CD8-positive, alpha-beta memory T cell (primary cell): ENCODE data around the gene GK. TPM values are rescaled to one million over a fixed set of nuclear protein-coding genes. Genes with fewer than 3 reads are reported as not detected.

ENCODE experiments used
- CTCF ChIA-PET: fragments of 350-600 bp; sonication (Branson Sonifier 250); formaldehyde crosslinking; loops from one replicate; lab custom pipeline; 2021; ENCODE audit warnings: antibody characterized with exemption; lab: Charles Lee
- POLR2A ChIA-PET: fragments of 350-600 bp; sonication (Branson Sonifier 250); formaldehyde crosslinking; loops from one replicate; lab custom pipeline; 2021; ENCODE audit warnings: antibody characterized with exemption; lab: Charles Lee
- DNase-seq, 5 donors: peaks; one replicate each; pipeline versions ENCODE4 v3.0.0 to v3.0.0-alpha.2; 2020 to 2022; ENCODE audit warnings: mixed read lengths in 1 of 5
- H3K27ac ChIP-seq: one replicate; pipeline ENCODE4 v1.7.0; 2013; ENCODE audit warnings: low read depth, mild to moderate bottlenecking, low read length, moderate library complexity
- H3K27me3 ChIP-seq: 2 replicates; pipeline ENCODE4 v1.7.0; 2013; ENCODE audit warnings: low read length, mild to moderate bottlenecking; ENCODE audit not compliant: insufficient read depth, poor library complexity, severe bottlenecking
- H3K36me3 ChIP-seq: 2 replicates; pipeline ENCODE4 v1.7.0; 2013; ENCODE audit warnings: mild to moderate bottlenecking, low read length, moderate library complexity; ENCODE audit not compliant: insufficient read depth
- H3K4me1 ChIP-seq: 2 replicates; pipeline ENCODE4 v1.7.0; 2013; ENCODE audit warnings: mild to moderate bottlenecking, low read length, moderate library complexity; ENCODE audit not compliant: insufficient read depth
- H3K4me3 ChIP-seq: 2 replicates; pipeline ENCODE4 v1.7.0; 2013; ENCODE audit warnings: mild to moderate bottlenecking, low read length
- H3K9me3 ChIP-seq: 2 replicates; pipeline ENCODE4 v1.7.0; 2013; ENCODE audit warnings: mild to moderate bottlenecking, low read length
- H3K27ac Mint-ChIP-seq, 8 donors: one replicate each; pipeline ENCODE4 v1.8.0; 2020 to 2021; ENCODE audit warnings: mixed read lengths in 8 of 8, mild to moderate bottlenecking in 6 of 8, inconsistent platforms in 3 of 8, moderate library complexity in 3 of 8
- H3K27me3 Mint-ChIP-seq, 2 donors: one replicate each; pipeline ENCODE4 v1.8.0; 2020 to 2021; ENCODE audit warnings: mixed read lengths in 2 of 2, mild to moderate bottlenecking in 1 of 2, moderate library complexity in 1 of 2
- H3K36me3 Mint-ChIP-seq, 3 donors: one replicate each; pipeline ENCODE4 v1.8.0; 2020 to 2021; ENCODE audit warnings: mixed read lengths in 3 of 3, inconsistent platforms in 1 of 3, mild to moderate bottlenecking in 1 of 3
- H3K4me1 Mint-ChIP-seq, 3 donors: one replicate each; pipeline ENCODE4 v1.8.0; 2020 to 2021; ENCODE audit warnings: mixed read lengths in 3 of 3, inconsistent platforms in 1 of 3, mild to moderate bottlenecking in 1 of 3
- H3K4me3 Mint-ChIP-seq, 7 donors: one replicate each; pipeline ENCODE4 v1.8.0; 2020 to 2021; ENCODE audit warnings: mixed read lengths in 7 of 7, mild to moderate bottlenecking in 6 of 7, moderate library complexity in 4 of 7, inconsistent platforms in 2 of 7
- H3K9me3 Mint-ChIP-seq, 5 donors: one replicate each; pipeline ENCODE4 v1.8.0; 2020 to 2022; ENCODE audit warnings: mixed read lengths in 5 of 5, mild to moderate bottlenecking in 3 of 5, moderate library complexity in 2 of 5, inconsistent platforms in 1 of 5
- polyA plus RNA-seq: library from polyadenylated mRNA; unstranded; fragments of 300-500 nt; fragmentation: Illumina TruSeq; gene quantifications from one replicate; pipeline ENCODE4 v1.2.3, GENCODE V29; 2021
- total RNA-seq, 2 experiments: library from RNA; stranded (reverse); gene quantifications; one replicate each; pipeline ENCODE4 v1.2.3, GENCODE V29; 2021

The GK gene
- total and polyA plus RNA-seq, 3 experiments from 2014 or later, result 3.8 to 26.4 (median 24.9) TPM

DNA sequence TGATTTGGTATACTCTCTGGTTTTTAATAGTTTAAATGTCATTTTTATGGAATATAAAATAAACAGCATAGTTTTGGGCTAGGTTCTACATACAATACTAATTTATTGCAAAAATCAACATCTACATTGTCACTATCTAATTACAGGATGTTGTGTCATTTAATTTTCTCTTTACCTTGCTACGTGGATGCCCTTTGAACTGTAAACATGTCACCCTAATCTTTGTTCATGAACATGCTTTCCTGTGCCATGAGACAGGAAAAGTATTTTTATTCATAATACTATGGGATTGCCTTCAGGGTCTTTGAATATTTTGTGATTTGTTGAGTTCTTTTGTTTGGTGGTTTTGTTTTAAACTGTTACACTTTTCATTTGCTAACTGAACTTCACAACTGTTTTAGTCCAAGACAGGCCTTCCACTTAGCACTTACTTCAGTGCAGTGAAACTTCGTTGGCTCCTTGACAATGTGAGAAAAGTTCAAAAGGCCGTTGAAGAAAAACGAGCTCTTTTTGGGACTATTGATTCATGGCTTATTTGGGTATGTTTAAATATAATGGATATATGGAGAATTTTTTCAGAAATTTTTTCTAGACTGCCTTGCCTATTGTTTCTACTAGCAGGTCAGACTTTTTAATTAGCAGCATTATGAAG, 40.9 kb downstream of the GK start:
- Mint-ChIP-seq H3K9me3 (no peaks in the 10 kb centered on the region), H3K36me3 (peaks cover 5 to 29% (median 5%) of the 10 kb centered on the region in 3 donors), H3K4me3 (no peak overlapping the region), H3K27me3 (no peaks in the 10 kb centered on the region), H3K27ac (no peak overlapping the region), H3K4me1 (no peaks in the 10 kb centered on the region)
- H3K36me3 ChIP-seq, result no peaks in the 10 kb centered on the region
- POLR2A ChIA-PET, result no interaction called here
- CTCF ChIA-PET, result no interaction called here
- no peak overlapping the region for H3K4me3 ChIP-seq
- no peaks in the 10 kb centered on the region for H3K4me1 ChIP-seq
- H3K27ac ChIP-seq, result no peak overlapping the region
- H3K9me3 ChIP-seq, result no peaks in the 10 kb centered on the region
- no peaks in the 10 kb centered on the region for H3K27me3 ChIP-seq
- no peak for DNase-seq

DNA sequence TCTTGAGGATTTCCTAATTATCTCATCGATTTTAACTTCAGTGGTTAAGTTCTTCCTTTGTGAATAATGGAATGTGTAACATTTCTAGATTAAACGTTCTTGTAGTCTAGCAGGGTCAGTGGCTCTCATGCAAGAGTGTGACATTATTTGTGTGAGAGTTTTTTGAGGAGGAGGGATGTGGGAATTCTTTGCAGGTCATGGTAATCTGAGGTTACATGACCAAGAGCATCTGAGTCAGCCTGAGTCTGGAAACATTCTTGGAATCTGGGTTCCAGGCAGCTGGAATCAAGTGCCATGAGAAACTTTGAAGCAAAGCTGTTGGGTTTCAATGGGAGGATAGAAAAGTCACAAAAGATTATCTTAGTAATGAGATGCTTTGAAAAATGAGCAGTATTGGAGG, 49.5 kb downstream of the GK start:
- no peak for DNase-seq
- Mint-ChIP-seq H3K4me3 (no peak overlapping the region), H3K9me3 (no peaks in the 10 kb centered on the region), H3K27me3 (peaks cover 0 to 3% of the 10 kb centered on the region in 2 donors), H3K27ac (no peak overlapping the region), H3K36me3 (peaks cover 0 to 8% (median 3%) of the 10 kb centered on the region in 3 donors), H3K4me1 (no peaks in the 10 kb centered on the region)
- no peaks in the 10 kb centered on the region for H3K27me3 ChIP-seq
- H3K4me3 ChIP-seq, result no peak overlapping the region
- H3K4me1 ChIP-seq, result no peaks in the 10 kb centered on the region
- no peak overlapping the region for H3K27ac ChIP-seq
- ChIA-PET CTCF (no interaction called here), POLR2A (no interaction called here)
- no peaks in the 10 kb centered on the region for H3K9me3 ChIP-seq
- H3K36me3 ChIP-seq, result no peaks in the 10 kb centered on the region

DNA sequence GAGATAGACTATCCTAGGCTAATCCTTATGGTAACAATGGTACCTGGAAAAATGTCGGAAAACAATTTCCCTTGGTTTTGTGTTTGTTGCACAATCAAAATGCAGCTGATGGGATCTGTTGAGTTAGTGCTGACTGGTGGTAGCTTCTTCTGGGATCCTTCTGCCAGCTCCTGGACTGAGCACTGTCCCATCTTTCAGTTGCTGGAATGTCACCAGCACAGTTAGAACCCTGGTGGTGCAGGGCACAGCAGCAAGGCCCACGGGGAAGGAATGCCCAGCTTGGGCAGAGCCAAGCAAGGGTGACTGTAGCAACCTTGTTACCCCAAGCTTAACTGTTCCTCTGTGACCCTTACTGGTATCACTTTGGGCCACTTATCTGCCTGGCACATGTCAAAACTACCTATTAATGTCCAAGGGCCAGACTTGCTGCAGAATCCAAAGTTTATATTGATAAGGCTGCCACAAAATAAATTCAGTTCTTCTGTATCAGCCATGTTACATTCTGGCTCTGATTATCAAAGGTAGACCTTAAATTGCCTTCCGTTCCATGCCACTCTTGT, 53.1 kb downstream of the GK start:
- Mint-ChIP-seq H3K27ac (no peak overlapping the region), H3K27me3 (peaks cover 0 to 3% of the 10 kb centered on the region in 2 donors), H3K4me3 (no peak overlapping the region), H3K36me3 (peaks cover 0 to 11% (median 3%) of the 10 kb centered on the region in 3 donors), H3K4me1 (no peaks in the 10 kb centered on the region), H3K9me3 (no peaks in the 10 kb centered on the region)
- no peak overlapping the region for H3K27ac ChIP-seq
- H3K27me3 ChIP-seq, result no peaks in the 10 kb centered on the region
- ChIA-PET POLR2A (no interaction called here), CTCF (no interaction called here)
- no peak for DNase-seq
- H3K4me1 ChIP-seq, result no peaks in the 10 kb centered on the region
- H3K4me3 ChIP-seq, result no peak overlapping the region
- no peaks in the 10 kb centered on the region for H3K36me3 ChIP-seq
- no peaks in the 10 kb centered on the region for H3K9me3 ChIP-seq

DNA sequence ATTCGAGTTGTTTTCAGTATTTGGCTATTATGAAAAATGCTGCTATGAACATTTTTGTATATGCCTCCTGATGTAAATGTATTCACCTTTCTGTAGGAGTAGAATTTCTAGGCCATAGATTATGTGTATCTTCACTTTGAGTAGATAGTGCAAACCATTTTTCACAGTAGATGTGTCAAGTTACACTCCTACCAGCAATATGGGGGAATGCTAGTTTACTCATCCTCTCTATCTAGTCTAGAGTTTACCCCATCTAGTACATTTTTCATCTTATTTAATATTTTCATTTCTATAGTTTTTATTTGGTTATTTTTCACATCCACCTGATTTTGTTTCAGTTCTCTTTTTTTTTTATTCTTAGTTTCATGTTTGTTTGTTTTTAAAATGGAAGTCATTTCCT, 59.0 kb downstream of the GK start:
- ChIA-PET CTCF (no interaction called here), POLR2A (no interaction called here)
- no peak overlapping the region for H3K4me3 Mint-ChIP-seq
- DNase-seq, result no peak
- H3K27me3 Mint-ChIP-seq, result peaks cover 0 to 2% of the 10 kb centered on the region in 2 donors
- H3K36me3 ChIP-seq, result no peaks in the 10 kb centered on the region
- no peak overlapping the region for H3K27ac Mint-ChIP-seq
- peaks cover 0 to 12% (median 0%) of the 10 kb centered on the region in 3 donors for H3K36me3 Mint-ChIP-seq
- no peaks in the 10 kb centered on the region for H3K9me3 ChIP-seq
- no peak overlapping the region for H3K27ac ChIP-seq
- H3K4me1 ChIP-seq, result no peaks in the 10 kb centered on the region
- H3K4me1 Mint-ChIP-seq, result peaks cover 0 to 7% (median 5%) of the 10 kb centered on the region in 3 donors
- no peaks in the 10 kb centered on the region for H3K27me3 ChIP-seq
- no peak overlapping the region for H3K4me3 ChIP-seq
- no peaks in the 10 kb centered on the region for H3K9me3 Mint-ChIP-seq

GRCh38 chrX:30713061-30713525, 59.9 kb downstream of the GK start:
- Mint-ChIP-seq H3K27ac (peak overlapping the region in 2 of 8 donors; percentile 3 to 6), H3K36me3 (peaks cover 0 to 12% (median 0%) of the 10 kb centered on the region in 3 donors), H3K4me1 (peaks cover 0 to 7% (median 5%) of the 10 kb centered on the region in 3 donors), H3K27me3 (peaks cover 0 to 2% of the 10 kb centered on the region in 2 donors), H3K4me3 (no peak overlapping the region), H3K9me3 (no peaks in the 10 kb centered on the region)
- DNase-seq, result peak in 4 of 5 donors; percentile 5 to 53 (median 8)
- H3K27me3 ChIP-seq, result no peaks in the 10 kb centered on the region
- no peak overlapping the region for H3K27ac ChIP-seq
- H3K4me1 ChIP-seq, result no peaks in the 10 kb centered on the region
- CTCF ChIA-PET, result interaction anchor here (1.3 kb wide), 1 partner anchor 143 kb away, joined by 3 read pairs; no protein-coding TSS in a partner anchor
- no peak overlapping the region for H3K4me3 ChIP-seq
- H3K9me3 ChIP-seq, result no peaks in the 10 kb centered on the region
- no peaks in the 10 kb centered on the region for H3K36me3 ChIP-seq
- POLR2A ChIA-PET, result no interaction called here

DNA sequence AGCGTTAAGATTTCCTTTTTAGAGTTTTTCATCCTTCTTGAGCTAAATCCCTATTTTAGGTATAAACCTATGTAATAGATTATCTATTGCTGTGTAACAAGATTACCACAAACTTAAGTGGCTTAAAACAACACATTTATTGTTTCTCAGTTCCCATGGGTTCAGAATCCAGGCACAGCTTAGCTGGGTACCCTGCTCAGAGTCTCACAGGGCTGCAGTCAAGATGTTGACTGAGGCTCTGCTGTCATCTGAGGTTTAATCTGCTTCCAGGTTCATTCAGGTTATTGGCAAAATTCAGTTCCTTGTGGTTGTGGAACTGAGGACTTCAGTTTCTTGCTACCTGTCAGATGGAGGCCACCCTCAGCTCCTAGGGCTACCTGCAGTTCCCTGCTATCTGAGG, 60.9 kb downstream of the GK start:
- H3K4me1 ChIP-seq, result no peaks in the 10 kb centered on the region
- peaks cover 0 to 7% (median 5%) of the 10 kb centered on the region in 3 donors for H3K4me1 Mint-ChIP-seq
- no peak overlapping the region for H3K27ac ChIP-seq
- ChIA-PET CTCF (interaction anchor here (0.8 to 1.3 kb wide), 3 partner anchors 8 to 144 kb away, joined by 3 read pairs; no protein-coding TSS in a partner anchor), POLR2A (no interaction called here)
- no peaks in the 10 kb centered on the region for H3K36me3 ChIP-seq
- no peaks in the 10 kb centered on the region for H3K27me3 ChIP-seq
- H3K4me3 Mint-ChIP-seq, result no peak overlapping the region
- DNase-seq, result no peak
- H3K4me3 ChIP-seq, result no peak overlapping the region
- no peaks in the 10 kb centered on the region for H3K9me3 ChIP-seq
- H3K9me3 Mint-ChIP-seq, result no peaks in the 10 kb centered on the region
- H3K36me3 Mint-ChIP-seq, result peaks cover 0 to 12% (median 0%) of the 10 kb centered on the region in 3 donors
- no peak overlapping the region for H3K27ac Mint-ChIP-seq
- peaks cover 0 to 2% of the 10 kb centered on the region in 2 donors for H3K27me3 Mint-ChIP-seq

DNA sequence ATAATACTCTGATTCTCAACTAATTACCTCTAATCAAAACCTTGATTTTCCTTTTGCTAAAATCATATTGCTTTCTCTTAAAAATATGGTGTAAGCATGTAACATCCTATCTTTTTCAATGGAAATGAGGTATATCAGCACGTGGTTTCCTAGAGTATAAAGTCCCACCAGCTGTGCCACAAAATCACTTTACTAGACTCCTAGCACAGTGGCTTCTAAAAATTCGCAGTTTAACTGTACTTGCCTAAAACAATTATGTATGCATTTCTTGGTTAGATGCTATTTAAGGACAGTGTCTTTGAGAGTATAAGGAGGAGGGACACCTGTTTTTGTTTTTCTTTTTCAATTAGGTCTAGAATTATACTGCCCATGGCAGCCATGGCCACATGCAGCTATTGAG, 62.8 kb downstream of the GK start:
- Mint-ChIP-seq H3K4me3 (no peak overlapping the region), H3K4me1 (peaks cover 0 to 7% (median 5%) of the 10 kb centered on the region in 3 donors), H3K36me3 (peaks cover 0 to 18% (median 3%) of the 10 kb centered on the region in 3 donors), H3K9me3 (no peaks in the 10 kb centered on the region), H3K27ac (no peak overlapping the region), H3K27me3 (peaks cover 0 to 2% of the 10 kb centered on the region in 2 donors)
- Histone ChIP-seq H3K27me3 (no peaks in the 10 kb centered on the region), H3K27ac (no peak overlapping the region), H3K4me3 (no peak overlapping the region), H3K9me3 (no peaks in the 10 kb centered on the region), H3K36me3 (no peaks in the 10 kb centered on the region), H3K4me1 (no peaks in the 10 kb centered on the region)
- no peak for DNase-seq
- ChIA-PET POLR2A (no interaction called here), CTCF (no interaction called here)
